IMR-90 (cell line): ENCODE results near the gene GSTM3. TPM values are rescaled to one million over a fixed set of nuclear protein-coding genes. Genes with fewer than 3 reads are reported as not detected.
A peak's percentile ranks its signal among the peaks of the same experiment; 100 is the strongest.

Experiments used
- ATAC-seq: fragments of 200-7000 bp; cut with Tn5 transposase; 2 replicates; pipeline ENCODE4 v1.9.1; 2020; ENCODE audit warnings: low read depth, mild to moderate bottlenecking, moderate library complexity
- BruUV-seq: library from RNA; stranded (reverse); fragments of 400-500 nt; replicated peaks from 2 replicates; lab custom pipeline; 2021; lab: Mats Ljungman, UMichigan
- CTCF ChIA-PET: fragments of 300-600 bp; formaldehyde crosslinking; extraction: SDS; loops from one replicate; lab custom pipeline; 2021; ENCODE audit warnings: antibody characterized with exemption; lab: Yijun Ruan, JAX
- POLR2A ChIA-PET: fragments of 300-600 bp; sonication (Branson Sonifier 250); formaldehyde crosslinking; loops from one replicate; lab custom pipeline; 2022; ENCODE audit warnings: antibody characterized with exemption; ENCODE audit not compliant: unreplicated experiment; lab: Charles Lee
- DNase-seq: peaks from one replicate; pipeline ENCODE4 v3.0.0; 2013
- H2AFZ ChIP-seq: replicated peaks from 2 replicates; pipeline ENCODE3; 2013; ENCODE audit warnings: low read length, mild to moderate bottlenecking; ENCODE audit not compliant: poor library complexity
- H2AK5ac ChIP-seq: 2 replicates; pipeline ENCODE4 v1.6.1; 2013; ENCODE audit warnings: low read depth, low read length, inconsistent platforms
- H2AK9ac ChIP-seq: replicated peaks from 2 replicates; pipeline ENCODE3; 2013; ENCODE audit warnings: mild to moderate bottlenecking, low read depth, low read length, moderate library complexity; ENCODE audit not compliant: poor library complexity
- H2BK120ac ChIP-seq: 2 replicates; pipeline ENCODE4 v1.6.1; 2013; ENCODE audit warnings: low read depth, low read length, inconsistent platforms
- H2BK15ac ChIP-seq: 3 replicates; pipeline ENCODE4 v1.6.1; 2013; ENCODE audit warnings: low read depth, low read length, inconsistent platforms
- H2BK20ac ChIP-seq: 2 replicates; pipeline ENCODE4 v1.6.1; 2013; ENCODE audit warnings: low read depth, mild to moderate bottlenecking, inconsistent platforms, low read length, moderate library complexity
- H2BK5ac ChIP-seq: 2 replicates; pipeline ENCODE4 v1.6.1; 2013; ENCODE audit warnings: mild to moderate bottlenecking, low read depth, low read length, inconsistent platforms; ENCODE audit not compliant: poor library complexity, severe bottlenecking
- H3K14ac ChIP-seq: replicated peaks from 2 replicates; pipeline ENCODE4 v1.6.1; 2013; ENCODE audit warnings: low read depth, low read length, inconsistent platforms
- H3K18ac ChIP-seq: 2 replicates; pipeline ENCODE4 v1.6.1; 2013; ENCODE audit warnings: low read depth, low read length, control low read depth
- H3K23ac ChIP-seq: 2 replicates; pipeline ENCODE4 v1.6.1; 2013; ENCODE audit warnings: low read depth, low read length, inconsistent platforms
- H3K27ac ChIP-seq: 2 replicates; pipeline ENCODE4 v1.5.1; 2013; ENCODE audit warnings: mild to moderate bottlenecking, control low read depth, low read length; ENCODE audit not compliant: insufficient read depth
- H3K27me3 ChIP-seq: 2 replicates; pipeline ENCODE4 v1.6.1; 2013; ENCODE audit warnings: low read length; ENCODE audit not compliant: control insufficient read depth, insufficient read depth
- H3K36me3 ChIP-seq: 2 replicates; pipeline ENCODE4 v1.6.1; 2013; ENCODE audit warnings: low read length, mixed read lengths; ENCODE audit not compliant: control insufficient read depth, insufficient read depth
- H3K4ac ChIP-seq: 2 replicates; pipeline ENCODE4 v1.6.1; 2013; ENCODE audit warnings: low read depth, low read length, inconsistent platforms
- H3K4me1 ChIP-seq: 2 replicates; pipeline ENCODE4 v1.6.1; 2013; ENCODE audit warnings: low read length, mixed read lengths; ENCODE audit not compliant: control insufficient read depth, insufficient read depth
- H3K4me2 ChIP-seq: 2 replicates; pipeline ENCODE4 v1.6.1; 2013; ENCODE audit warnings: low read depth, mild to moderate bottlenecking, control low read depth, low read length, moderate library complexity
- H3K4me3 ChIP-seq: 2 replicates; pipeline ENCODE4 v1.5.1; 2013; ENCODE audit warnings: low read depth, mild to moderate bottlenecking, control low read depth, low read length, moderate library complexity; ENCODE audit not compliant: insufficient read depth
- H3K56ac ChIP-seq: 2 replicates; pipeline ENCODE4 v1.6.1; 2013; ENCODE audit warnings: low read length, inconsistent platforms; ENCODE audit not compliant: insufficient read depth; ENCODE audit errors: extremely low read depth
- H3K79me1 ChIP-seq, 2 experiments: 2 replicates each; pipeline ENCODE4 v1.6.1; 2013; ENCODE audit warnings: low read length in 2 of 2, inconsistent platforms in 1 of 2, low read depth in 1 of 2
- H3K9ac ChIP-seq: 2 replicates; pipeline ENCODE4 v1.6.1; 2013; ENCODE audit warnings: low read depth, low read length, control low read depth
- H3K9me1 ChIP-seq: 2 replicates; pipeline ENCODE4 v1.6.1; 2013; ENCODE audit warnings: low read length, inconsistent platforms; ENCODE audit not compliant: insufficient read depth
- H3K9me3 ChIP-seq: 2 replicates; pipeline ENCODE4 v1.6.1; 2013; ENCODE audit warnings: low read length; ENCODE audit not compliant: control insufficient read depth, insufficient read depth
- H4K20me1 ChIP-seq: 2 replicates; pipeline ENCODE4 v1.6.1; 2013; ENCODE audit warnings: low read length, inconsistent platforms; ENCODE audit not compliant: insufficient read depth
- H4K5ac ChIP-seq: 2 replicates; pipeline ENCODE4 v1.6.1; 2013; ENCODE audit warnings: mild to moderate bottlenecking, low read depth, low read length, control low read depth
- H4K8ac ChIP-seq, 2 experiments: 2 replicates each; pipeline ENCODE4 v1.6.1; 2013; ENCODE audit warnings: low read depth in 2 of 2, low read length in 2 of 2, control low read depth in 1 of 2, inconsistent platforms in 1 of 2
- H4K91ac ChIP-seq: 2 replicates; pipeline ENCODE4 v1.6.1; 2013; ENCODE audit warnings: low read depth, low read length, inconsistent platforms; ENCODE audit not compliant: insufficient read depth
- BHLHE40 ChIP-seq: fragments of 150-350 bp; IDR thresholded peaks from 2 replicates; pipeline ENCODE4 v1.6.1; 2016; ENCODE audit warnings: mild to moderate bottlenecking, low read depth, low read length
- CEBPB ChIP-seq: IDR thresholded peaks from 2 replicates; pipeline ENCODE4 v1.6.1; 2012; ENCODE audit warnings: low read depth, low read length, improper control_type of control experiment
- CHD1 ChIP-seq: IDR thresholded peaks from 2 replicates; pipeline ENCODE4 v1.6.1; 2012; ENCODE audit warnings: low read depth, low read length, improper control_type of control experiment
- FOS ChIP-seq: fragments of 150-350 bp; IDR thresholded peaks from 2 replicates; pipeline ENCODE4 v1.6.1; 2016; ENCODE audit warnings: low read depth, low read length
- MAFK ChIP-seq: IDR thresholded peaks from 2 replicates; pipeline ENCODE4 v1.6.1; 2012; ENCODE audit warnings: low read depth, low read length, improper control_type of control experiment
- MAZ ChIP-seq: IDR thresholded peaks from 2 replicates; pipeline ENCODE4 v1.6.1; 2012; ENCODE audit warnings: low read depth, mild to moderate bottlenecking, low read length, improper control_type of control experiment, moderate library complexity, borderline replicate concordance
- MXI1 ChIP-seq: IDR thresholded peaks from 2 replicates; pipeline ENCODE4 v1.6.1; 2012; ENCODE audit warnings: low read depth, mild to moderate bottlenecking, low read length, moderate library complexity, borderline replicate concordance
- NFE2L2 ChIP-seq: fragments of 150-350 bp; IDR thresholded peaks from 2 replicates; pipeline ENCODE4 v1.6.1; 2016; ENCODE audit warnings: low read depth, mild to moderate bottlenecking, low read length
- POLR2A ChIP-seq: IDR thresholded peaks from 2 replicates; pipeline ENCODE4 v1.6.1; 2012; ENCODE audit warnings: mild to moderate bottlenecking, low read depth, low read length
- RAD21 ChIP-seq: IDR thresholded peaks from 2 replicates; pipeline ENCODE4 v1.6.1; 2012; ENCODE audit warnings: low read length, improper control_type of control experiment
- RCOR1 ChIP-seq: IDR thresholded peaks from 2 replicates; pipeline ENCODE4 v1.6.1; 2012; ENCODE audit warnings: mild to moderate bottlenecking, low read length, improper control_type of control experiment; ENCODE audit not compliant: insufficient replicate concordance
- RFX5 ChIP-seq: IDR thresholded peaks from 2 replicates; pipeline ENCODE4 v1.8.0; 2012; ENCODE audit warnings: low read depth, mild to moderate bottlenecking, low read length, moderate library complexity
- SMC3 ChIP-seq: fragments of 150-350 bp; IDR thresholded peaks from 2 replicates; pipeline ENCODE4 v1.6.1; 2016; ENCODE audit warnings: low read depth, mild to moderate bottlenecking, antibody characterized with exemption, low read length, moderate library complexity
- WGBS, 2 experiments: methylation state at CpG; one replicate each; pipeline versions ENCODE4 v1.1.5 to v1.1.7; 2013; ENCODE audit warnings: missing lambda C conversion rate in 2 of 2; ENCODE audit not compliant: insufficient read length in 1 of 2; ENCODE audit errors: extremely low coverage in 2 of 2; 5-methylcytosine and 5-hydroxymethylcytosine counted together
- dilution Hi-C: fragments of 300-500 bp; cut with HindIII; formaldehyde crosslinking; loops from one replicate; pipeline ENCODE4 v1.14.3; 2018; ENCODE audit warnings: low sequenced_read_pairs; ENCODE audit not compliant: unreplicated experiment
- in situ Hi-C: fragments of 300-500 bp; cut with MboI; formaldehyde crosslinking; loops from 3 replicates; pipeline ENCODE4 v1.14.3; 2019; ENCODE audit warnings: low sequenced_read_pairs, inconsistent platforms, mixed read lengths
- intact Hi-C: fragments of 100-400 bp; cut with micrococcal nuclease; formaldehyde crosslinking; loops from 2 replicates; pipeline ENCODE4 v1.10.0; 2022
- polyA plus RNA-seq, 3 experiments: library from polyadenylated mRNA; depleted of rRNA; stranded (reverse); fragments of >200 nt; gene quantifications; 2 replicates each; pipeline ENCODE4 v1.2.3, GENCODE V29; 2012; ENCODE audit warnings: low replicate concordance in 1 of 3
- total RNA-seq: library from RNA; depleted of rRNA; stranded (reverse); fragments of >200 nt; gene quantifications from 2 replicates; pipeline ENCODE4 v1.2.3, GENCODE V29; 2012
- TF ChIP-seq, protein P1 (sequence below): fragments of 150-350 bp; IDR thresholded peaks from 2 replicates; pipeline ENCODE4 v1.6.1; 2016; ENCODE audit warnings: low read depth, mild to moderate bottlenecking, low read length, moderate library complexity, borderline replicate concordance
- TF ChIP-seq, protein P2 (sequence below): conservative IDR thresholded peaks from 2 replicates; pipeline ENCODE4 v1.5.1; 2012; ENCODE audit warnings: mild to moderate bottlenecking, low read depth, low read length, improper control_type of control experiment
- TF ChIP-seq, protein P3 (sequence below): fragments of 150-350 bp; IDR thresholded peaks from 2 replicates; pipeline ENCODE4 v1.6.1; 2017; ENCODE audit warnings: mild to moderate bottlenecking, antibody characterized with exemption, low read length, low read depth

Gene GSTM3
- total and polyA plus RNA-seq, 2 of the 4 experiments (the other 2 are of a cell fraction) = 102 to 131 TPM

DNA sequence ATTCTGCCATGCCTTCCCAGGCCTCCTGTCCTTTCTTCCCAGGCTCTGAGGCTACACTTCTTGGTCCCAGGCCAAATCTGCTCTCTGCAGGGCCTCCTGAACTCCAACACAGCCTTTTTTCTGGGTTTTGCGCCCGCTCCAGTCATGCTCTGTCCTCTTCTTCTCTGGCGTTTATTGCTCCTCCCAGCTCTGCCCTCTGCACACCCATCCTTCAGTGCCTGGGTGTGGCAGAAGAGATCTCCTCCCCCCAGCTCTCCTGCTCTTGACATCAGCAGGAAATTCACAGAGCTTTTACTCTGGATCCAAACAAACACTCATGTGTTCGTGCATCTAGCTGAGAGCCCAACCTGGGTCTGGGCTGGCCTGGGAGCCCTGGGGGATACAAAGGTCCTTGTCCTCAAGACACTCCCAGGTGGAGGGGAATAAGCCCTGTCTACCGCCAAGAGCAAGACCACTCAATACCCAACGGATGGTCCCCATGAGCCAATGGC, 45.7 kb upstream of the GSTM3 start:
- Histone ChIP-seq H4K91ac (peak overlapping the region; percentile 52; the same call in 1 of the 2 replicates), H2BK15ac (peak overlapping the region; percentile 29; the same call in 1 of the 3 replicates), H2AK9ac (peak overlapping the region; percentile 58), H3K14ac (peak overlapping the region; percentile 33), H4K5ac (no peak overlapping the region), H3K9ac (no peak overlapping the region), H3K36me3 (no peaks in the 10 kb centered on the region), H3K56ac (no peak overlapping the region), H2AFZ (peak overlapping the region; percentile 54), H2BK120ac (peak overlapping the region; percentile 47), H3K18ac (no peak overlapping the region), H4K8ac (no peak overlapping the region; a peak in 1 of 4 replicates), H3K9me1 (peaks cover 25% of the 10 kb centered on the region), H3K23ac (no peak overlapping the region), H3K4me2 (no peak overlapping the region), H2AK5ac (peak overlapping the region; percentile 74; the same call in 1 of the 2 replicates), H2BK5ac (no peak overlapping the region), H3K27ac (no peak overlapping the region), H3K79me1 (no peaks in the 10 kb centered on the region), H4K20me1 (no peaks in the 10 kb centered on the region), H3K9me3 (no peaks in the 10 kb centered on the region), H3K4ac (peak overlapping the region; percentile 51), H3K27me3 (no peaks in the 10 kb centered on the region), H2BK20ac (peak overlapping the region; percentile 61), H3K4me1 (peaks cover 30% of the 10 kb centered on the region), H3K4me3 (no peak overlapping the region)
- DNase-seq = no peak
- intact Hi-C loops = no loop called here
- dilution Hi-C loops = no loop called here
- in situ Hi-C loops = loop anchor here (25.0 kb wide), 1 partner anchor 126 kb away; the partner anchor contains the start of gene CSF1
- POLR2A ChIA-PET = interaction anchor here (0.6 kb wide), 1 partner anchor 238 kb away, joined by 3 read pairs; the partner anchor contains the start of gene GNAI3
- ATAC-seq = no peak
- BruUV-seq = no TSS peak
- CTCF ChIA-PET = interaction anchor here (2.2 kb wide), 1 partner anchor 198 kb away, joined by 10 read pairs; the partner anchor contains the start of gene AHCYL1
- 100% methylated on average over 1 of the region's 6 CpGs; no CpG with 5 or more reads in 1 of the 2 experiments for WGBS, 2 experiments
- TF ChIP-seq, protein P1, sequence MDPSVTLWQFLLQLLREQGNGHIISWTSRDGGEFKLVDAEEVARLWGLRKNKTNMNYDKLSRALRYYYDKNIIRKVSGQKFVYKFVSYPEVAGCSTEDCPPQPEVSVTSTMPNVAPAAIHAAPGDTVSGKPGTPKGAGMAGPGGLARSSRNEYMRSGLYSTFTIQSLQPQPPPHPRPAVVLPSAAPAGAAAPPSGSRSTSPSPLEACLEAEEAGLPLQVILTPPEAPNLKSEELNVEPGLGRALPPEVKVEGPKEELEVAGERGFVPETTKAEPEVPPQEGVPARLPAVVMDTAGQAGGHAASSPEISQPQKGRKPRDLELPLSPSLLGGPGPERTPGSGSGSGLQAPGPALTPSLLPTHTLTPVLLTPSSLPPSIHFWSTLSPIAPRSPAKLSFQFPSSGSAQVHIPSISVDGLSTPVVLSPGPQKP = no peak
- TF ChIP-seq BHLHE40 (no peak), RAD21 (no peak), MXI1 (no peak), RFX5 (no peak), NFE2L2 (no peak), POLR2A (no peak), CEBPB (no peak), MAFK (no peak), FOS (no peak), MAZ (no peak), CHD1 (no peak), SMC3 (no peak), RCOR1 (no peak)
- TF ChIP-seq, protein P2, sequence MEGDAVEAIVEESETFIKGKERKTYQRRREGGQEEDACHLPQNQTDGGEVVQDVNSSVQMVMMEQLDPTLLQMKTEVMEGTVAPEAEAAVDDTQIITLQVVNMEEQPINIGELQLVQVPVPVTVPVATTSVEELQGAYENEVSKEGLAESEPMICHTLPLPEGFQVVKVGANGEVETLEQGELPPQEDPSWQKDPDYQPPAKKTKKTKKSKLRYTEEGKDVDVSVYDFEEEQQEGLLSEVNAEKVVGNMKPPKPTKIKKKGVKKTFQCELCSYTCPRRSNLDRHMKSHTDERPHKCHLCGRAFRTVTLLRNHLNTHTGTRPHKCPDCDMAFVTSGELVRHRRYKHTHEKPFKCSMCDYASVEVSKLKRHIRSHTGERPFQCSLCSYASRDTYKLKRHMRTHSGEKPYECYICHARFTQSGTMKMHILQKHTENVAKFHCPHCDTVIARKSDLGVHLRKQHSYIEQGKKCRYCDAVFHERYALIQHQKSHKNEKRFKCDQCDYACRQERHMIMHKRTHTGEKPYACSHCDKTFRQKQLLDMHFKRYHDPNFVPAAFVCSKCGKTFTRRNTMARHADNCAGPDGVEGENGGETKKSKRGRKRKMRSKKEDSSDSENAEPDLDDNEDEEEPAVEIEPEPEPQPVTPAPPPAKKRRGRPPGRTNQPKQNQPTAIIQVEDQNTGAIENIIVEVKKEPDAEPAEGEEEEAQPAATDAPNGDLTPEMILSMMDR = no peak
- TF ChIP-seq, protein P3, sequence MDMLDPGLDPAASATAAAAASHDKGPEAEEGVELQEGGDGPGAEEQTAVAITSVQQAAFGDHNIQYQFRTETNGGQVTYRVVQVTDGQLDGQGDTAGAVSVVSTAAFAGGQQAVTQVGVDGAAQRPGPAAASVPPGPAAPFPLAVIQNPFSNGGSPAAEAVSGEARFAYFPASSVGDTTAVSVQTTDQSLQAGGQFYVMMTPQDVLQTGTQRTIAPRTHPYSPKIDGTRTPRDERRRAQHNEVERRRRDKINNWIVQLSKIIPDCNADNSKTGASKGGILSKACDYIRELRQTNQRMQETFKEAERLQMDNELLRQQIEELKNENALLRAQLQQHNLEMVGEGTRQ = no peak
